ENCODE data around the gene TMA7B.

DNA sequence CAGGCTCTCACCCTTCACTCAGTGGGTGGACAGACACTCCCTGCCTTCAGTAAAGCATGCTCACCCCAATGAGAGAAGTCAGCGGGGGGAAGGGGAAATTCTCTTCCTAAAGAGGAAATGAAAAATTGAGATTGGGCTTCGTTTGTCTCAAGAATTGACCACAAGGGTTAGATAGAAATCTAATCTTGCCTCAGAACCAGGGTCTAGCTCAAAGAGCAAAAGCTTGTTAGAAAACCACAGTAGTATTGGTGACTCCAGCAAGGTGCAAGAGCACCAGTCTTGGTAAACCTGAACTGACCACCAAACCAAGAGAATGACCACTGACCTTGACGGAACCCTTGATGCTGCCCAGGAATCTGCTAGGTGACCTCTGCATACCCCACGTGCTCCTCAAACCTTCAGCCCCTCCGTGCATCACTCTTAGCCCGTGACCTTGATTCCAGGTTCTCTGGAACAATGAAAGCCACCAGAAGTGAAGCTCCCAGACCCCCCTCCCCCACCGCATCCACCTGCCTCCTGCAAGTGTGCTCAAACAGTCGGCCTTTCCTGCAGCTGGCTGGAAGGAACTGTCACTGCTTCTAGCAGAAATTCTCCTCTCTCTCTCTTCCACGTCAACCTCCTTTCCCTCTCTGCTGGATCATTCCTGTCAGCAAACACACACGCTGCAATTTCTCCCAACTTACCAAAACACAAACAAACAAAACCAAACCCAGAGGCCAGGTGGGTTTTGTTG lies 3.1 kb upstream of the TMA7B start:
- TF ChIP-seq, protein P1, sequence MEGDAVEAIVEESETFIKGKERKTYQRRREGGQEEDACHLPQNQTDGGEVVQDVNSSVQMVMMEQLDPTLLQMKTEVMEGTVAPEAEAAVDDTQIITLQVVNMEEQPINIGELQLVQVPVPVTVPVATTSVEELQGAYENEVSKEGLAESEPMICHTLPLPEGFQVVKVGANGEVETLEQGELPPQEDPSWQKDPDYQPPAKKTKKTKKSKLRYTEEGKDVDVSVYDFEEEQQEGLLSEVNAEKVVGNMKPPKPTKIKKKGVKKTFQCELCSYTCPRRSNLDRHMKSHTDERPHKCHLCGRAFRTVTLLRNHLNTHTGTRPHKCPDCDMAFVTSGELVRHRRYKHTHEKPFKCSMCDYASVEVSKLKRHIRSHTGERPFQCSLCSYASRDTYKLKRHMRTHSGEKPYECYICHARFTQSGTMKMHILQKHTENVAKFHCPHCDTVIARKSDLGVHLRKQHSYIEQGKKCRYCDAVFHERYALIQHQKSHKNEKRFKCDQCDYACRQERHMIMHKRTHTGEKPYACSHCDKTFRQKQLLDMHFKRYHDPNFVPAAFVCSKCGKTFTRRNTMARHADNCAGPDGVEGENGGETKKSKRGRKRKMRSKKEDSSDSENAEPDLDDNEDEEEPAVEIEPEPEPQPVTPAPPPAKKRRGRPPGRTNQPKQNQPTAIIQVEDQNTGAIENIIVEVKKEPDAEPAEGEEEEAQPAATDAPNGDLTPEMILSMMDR (IDR thresholded peaks at IDR 0.05; ENCODE audit: low read depth, low read length, poor library complexity, severe bottlenecking), result no peak
- TF ChIP-seq EZH2phosphoT487 (IDR thresholded peaks at IDR 0.05; ENCODE audit: borderline replicate concordance, low read length), result no peak
